Neural crest cell (in vitro differentiated cells): ENCODE results near the gene FKBP1B. TPM values are rescaled to one million over a fixed set of nuclear protein-coding genes. Genes with fewer than 3 reads are reported as not detected.

ENCODE experiments used
- DNase-seq: peaks from one replicate; pipeline ENCODE4 v3.0.0; 2021; ENCODE audit warnings: low read depth, mixed read lengths, low spot score
- H3K27ac Mint-ChIP-seq: one replicate; pipeline ENCODE4 v1.8.0; 2021; ENCODE audit warnings: mild to moderate bottlenecking, mixed read lengths; ENCODE audit not compliant: unreplicated experiment
- H3K27me3 Mint-ChIP-seq: 2 replicates; pipeline ENCODE4 v1.8.0; 2021; ENCODE audit warnings: low read depth, mild to moderate bottlenecking, mixed read lengths
- H3K36me3 Mint-ChIP-seq: 2 replicates; pipeline ENCODE4 v1.8.0; 2021; ENCODE audit warnings: low read depth, mild to moderate bottlenecking, mixed read lengths
- H3K4me1 Mint-ChIP-seq: 2 replicates; pipeline ENCODE4 v1.8.0; 2021; ENCODE audit warnings: mixed read lengths
- H3K4me3 Mint-ChIP-seq: one replicate; pipeline ENCODE4 v1.8.0; 2021; ENCODE audit warnings: mild to moderate bottlenecking, mixed read lengths
- H3K9me3 Mint-ChIP-seq: 2 replicates; pipeline ENCODE4 v1.8.0; 2021; ENCODE audit warnings: mixed read lengths
- CTCF ChIP-seq: fragments of 200-600 bp; sonication (generic); conservative IDR thresholded peaks from 2 replicates; pipeline ENCODE4 v1.5.0; 2021; ENCODE audit warnings: antibody characterized with exemption, mild to moderate bottlenecking
- total RNA-seq: library from RNA; stranded (reverse); gene quantifications from 2 replicates; pipeline ENCODE4 v1.2.1, GENCODE V29; 2021

FKBP1B gene
- total RNA-seq, 1 donor from 2014 or later = 22.1 TPM

- DNase-seq = no peak
- Mint-ChIP-seq H3K27ac (no peak overlapping the region), H3K27me3 (no peaks in the 10 kb centered on the region), H3K9me3 (peaks cover 23% of the 10 kb centered on the region), H3K4me1 (no peaks in the 10 kb centered on the region), H3K36me3 (peaks cover 51% of the 10 kb centered on the region), H3K4me3 (no peak overlapping the region)
- TF ChIP-seq CTCF = no peak
Observed at GRCh38 chr2:24101992-24102391, 52.5 kb downstream of the FKBP1B start.

- no peaks in the 10 kb centered on the region for H3K4me1 Mint-ChIP-seq
- no peak for TF ChIP-seq CTCF
- H3K27me3 Mint-ChIP-seq = no peaks in the 10 kb centered on the region
- H3K4me3 Mint-ChIP-seq = no peak overlapping the region
- H3K9me3 Mint-ChIP-seq = peaks cover 27% of the 10 kb centered on the region
- peaks cover 53% of the 10 kb centered on the region for H3K36me3 Mint-ChIP-seq
- no peak for DNase-seq
- H3K27ac Mint-ChIP-seq = no peak overlapping the region
Observed at GRCh38 chr2:24102677-24103076, 53.1 kb downstream of the FKBP1B start.

- no peak overlapping the region for H3K27ac Mint-ChIP-seq
- no peak for DNase-seq
- no peaks in the 10 kb centered on the region for H3K4me1 Mint-ChIP-seq
- H3K9me3 Mint-ChIP-seq = peaks cover 26% of the 10 kb centered on the region
- H3K4me3 Mint-ChIP-seq = no peak overlapping the region
- no peak for TF ChIP-seq CTCF
- H3K36me3 Mint-ChIP-seq = peaks cover 46% of the 10 kb centered on the region
- no peaks in the 10 kb centered on the region for H3K27me3 Mint-ChIP-seq
Observed at GRCh38 chr2:24104110-24104650, 54.6 kb downstream of the FKBP1B start.

- H3K27me3 Mint-ChIP-seq = no peaks in the 10 kb centered on the region
- no peak for DNase-seq
- H3K4me1 Mint-ChIP-seq = no peaks in the 10 kb centered on the region
- H3K27ac Mint-ChIP-seq = no peak overlapping the region
- H3K9me3 Mint-ChIP-seq = peaks cover 27% of the 10 kb centered on the region
- no peak overlapping the region for H3K4me3 Mint-ChIP-seq
- no peak for TF ChIP-seq CTCF
- H3K36me3 Mint-ChIP-seq = peaks cover 43% of the 10 kb centered on the region
Observed at GRCh38 chr2:24104906-24105305, 55.4 kb downstream of the FKBP1B start.

- H3K9me3 Mint-ChIP-seq = peaks cover 27% of the 10 kb centered on the region
- H3K4me1 Mint-ChIP-seq = no peaks in the 10 kb centered on the region
- no peak overlapping the region for H3K4me3 Mint-ChIP-seq
- H3K36me3 Mint-ChIP-seq = peaks cover 40% of the 10 kb centered on the region
- H3K27ac Mint-ChIP-seq = no peak overlapping the region
- no peak for DNase-seq
- TF ChIP-seq CTCF = no peak
- H3K27me3 Mint-ChIP-seq = no peaks in the 10 kb centered on the region
Observed at GRCh38 chr2:24105816-24106215, 56.3 kb downstream of the FKBP1B start.
